Measurements from ENCODE around the gene FYN.

FYN gene

GRCh38 chr6:111880181-111880888 is 7.1 kb upstream of the FYN start:
- no peak for DNase-seq

- no peak for DNase-seq
Measured at GRCh38 chr6:111875741-111876140, 2.5 kb upstream of the FYN start.

GRCh38 chr6:111874025-111874415 is 768 bp upstream of the FYN start:
- DNase-seq = peak; percentile 57

- peak; percentile 79 for DNase-seq
Measured at GRCh38 chr6:111872401-111873177, 663 bp downstream of the FYN start.

- DNase-seq = peak; percentile 79
Measured at GRCh38 chr6:111871725-111872400, 1.4 kb downstream of the FYN start.

- DNase-seq = no peak
Measured at GRCh38 chr6:111871207-111871606, 2.0 kb downstream of the FYN start.

GRCh38 chr6:111870742-111871064 is 2.5 kb downstream of the FYN start:
- DNase-seq = no peak

GRCh38 chr6:111870051-111870741 is 3.1 kb downstream of the FYN start:
- DNase-seq = no peak

- no peak for DNase-seq
Measured at GRCh38 chr6:111866857-111867256, 6.4 kb downstream of the FYN start.

GRCh38 chr6:111865909-111866546 is 7.2 kb downstream of the FYN start:
- no peak for DNase-seq

GRCh38 chr6:111865049-111865585 is 8.1 kb downstream of the FYN start:
- DNase-seq = no peak

GRCh38 chr6:111864138-111865048 is 8.9 kb downstream of the FYN start:
- DNase-seq = no peak

- no peak for DNase-seq
Measured at GRCh38 chr6:111862741-111863140, 10.5 kb downstream of the FYN start.

GRCh38 chr6:111862314-111862713 is 10.9 kb downstream of the FYN start:
- DNase-seq = no peak

GRCh38 chr6:111861431-111861885 is 11.8 kb downstream of the FYN start:
- DNase-seq = peak; percentile 43

- no peak for DNase-seq
Measured at GRCh38 chr6:111858347-111858746, 14.9 kb downstream of the FYN start.

GRCh38 chr6:111857674-111858337 is 15.4 kb downstream of the FYN start:
- DNase-seq = no peak

- no peak for DNase-seq
Measured at GRCh38 chr6:111855753-111856152, 17.5 kb downstream of the FYN start.

GRCh38 chr6:111854683-111855082 is 18.6 kb downstream of the FYN start:
- no peak for DNase-seq

GRCh38 chr6:111852725-111853124 is 20.5 kb downstream of the FYN start:
- peak; percentile 43 for DNase-seq
